Mesenchymal stem cell (in vitro differentiated cells and primary cell): ENCODE measurements around the gene OR7A5.
"Not testable (repeated sequence)": the region's sequence is repeated elsewhere in the genome, so short reads cannot be mapped to it uniquely, and the experiment has no call there.

Experiments
- DNase-seq: peaks from one replicate; pipeline ENCODE4 v3.0.0-alpha.2; 2013
- H2AFZ ChIP-seq: one replicate; pipeline ENCODE4 v1.6.1; 2013; ENCODE audit warnings: low read depth, mild to moderate bottlenecking, control low read depth, inconsistent platforms, low read length, moderate library complexity
- H2AK5ac ChIP-seq: 2 replicates; pipeline ENCODE4 v1.6.1; 2013; ENCODE audit warnings: low read length, moderate library complexity, mild to moderate bottlenecking, inconsistent platforms; ENCODE audit not compliant: severe bottlenecking
- H2BK120ac ChIP-seq: one replicate; pipeline ENCODE4 v1.6.1; 2013; ENCODE audit warnings: low read depth, mild to moderate bottlenecking, inconsistent platforms, low read length, moderate library complexity
- H2BK12ac ChIP-seq, 2 experiments: one replicate each; pipeline ENCODE4 v1.6.1; 2013; ENCODE audit warnings: inconsistent platforms in 2 of 2, low read length in 2 of 2, mild to moderate bottlenecking in 2 of 2, moderate library complexity in 2 of 2, control low read depth in 1 of 2
- H2BK15ac ChIP-seq: one replicate; pipeline ENCODE4 v1.6.1; 2013; ENCODE audit warnings: mild to moderate bottlenecking, low read depth, inconsistent platforms; ENCODE audit not compliant: poor library complexity, severe bottlenecking
- H2BK5ac ChIP-seq: 2 replicates; pipeline ENCODE4 v1.6.1; 2013; ENCODE audit warnings: low read depth, mild to moderate bottlenecking, low read length, control low read depth, inconsistent platforms; ENCODE audit not compliant: poor library complexity, severe bottlenecking
- H3K14ac ChIP-seq, 2 experiments: one replicate each; pipeline ENCODE4 v1.6.1; 2013; ENCODE audit warnings: inconsistent platforms in 2 of 2, low read length in 2 of 2, control low read depth in 1 of 2, mild to moderate bottlenecking in 1 of 2, moderate library complexity in 1 of 2
- H3K18ac ChIP-seq, 2 experiments: one replicate each; pipeline ENCODE4 v1.6.1; 2013; ENCODE audit warnings: inconsistent platforms in 2 of 2, low read length in 2 of 2, control low read depth in 1 of 2, low read depth in 1 of 2, mild to moderate bottlenecking in 1 of 2
- H3K23ac ChIP-seq, 2 experiments: one replicate each; pipeline ENCODE4 v1.6.1; 2013; ENCODE audit warnings: inconsistent platforms in 2 of 2, low read length in 2 of 2, mild to moderate bottlenecking in 2 of 2, moderate library complexity in 2 of 2, control low read depth in 1 of 2
- H3K27ac ChIP-seq: 2 replicates; pipeline ENCODE4 v1.5.1; 2013; ENCODE audit warnings: mild to moderate bottlenecking, moderate library complexity, low read length, control low read depth, inconsistent platforms; ENCODE audit not compliant: poor library complexity, severe bottlenecking
- H3K27me3 ChIP-seq, 2 experiments: 2 replicates each; pipeline versions ENCODE4 v1.6.1 to v1.7.0; 2013; ENCODE audit warnings: low read length in 2 of 2, mild to moderate bottlenecking in 2 of 2, moderate library complexity in 2 of 2, control low read depth in 1 of 2, inconsistent platforms in 1 of 2; ENCODE audit not compliant: control insufficient read depth in 1 of 2, insufficient read depth in 1 of 2
- H3K36me3 ChIP-seq, 2 experiments: 2 replicates each; pipeline versions ENCODE4 v1.6.1 to v1.7.0; 2013; ENCODE audit warnings: low read length in 2 of 2, control low read depth in 1 of 2, inconsistent platforms in 1 of 2, low read depth in 1 of 2, mild to moderate bottlenecking in 1 of 2; ENCODE audit not compliant: insufficient read depth in 2 of 2, control insufficient read depth in 1 of 2
- H3K4ac ChIP-seq, 2 experiments: one replicate each; pipeline ENCODE4 v1.6.1; 2013; ENCODE audit warnings: inconsistent platforms in 2 of 2, low read length in 2 of 2, mild to moderate bottlenecking in 2 of 2, moderate library complexity in 2 of 2, control low read depth in 1 of 2, low read depth in 1 of 2
- H3K4me1 ChIP-seq: 2 replicates; pipeline ENCODE4 v1.6.1; 2013; ENCODE audit warnings: low read depth, low read length, control low read depth; ENCODE audit not compliant: control insufficient read depth, insufficient read depth
- H3K4me2 ChIP-seq: 2 replicates; pipeline ENCODE4 v1.6.1; 2013; ENCODE audit warnings: low read length, mild to moderate bottlenecking, inconsistent platforms; ENCODE audit not compliant: poor library complexity, severe bottlenecking
- H3K4me3 ChIP-seq, 2 experiments: 2 replicates each; pipeline versions ENCODE4 v1.5.1 to v1.7.0; 2013; ENCODE audit warnings: low read length in 2 of 2, mild to moderate bottlenecking in 2 of 2, control low read depth in 1 of 2, low read depth in 1 of 2; ENCODE audit not compliant: insufficient read depth in 1 of 2
- H3K79me1 ChIP-seq: replicated peaks from 2 replicates; pipeline ENCODE4 v1.6.1; 2013; ENCODE audit warnings: mild to moderate bottlenecking, control low read depth, low read length, inconsistent platforms; ENCODE audit not compliant: poor library complexity, severe bottlenecking
- H3K9ac ChIP-seq: 2 replicates; pipeline ENCODE4 v1.7.0; 2013; ENCODE audit warnings: mild to moderate bottlenecking, low read length, moderate library complexity
- H3K9me3 ChIP-seq: 2 replicates; pipeline ENCODE4 v1.7.0; 2013; ENCODE audit warnings: mild to moderate bottlenecking, low read length; ENCODE audit not compliant: control insufficient read depth
- H4K8ac ChIP-seq: one replicate; pipeline ENCODE4 v1.6.1; 2013; ENCODE audit warnings: inconsistent platforms, mild to moderate bottlenecking, low read length, moderate library complexity
- H4K91ac ChIP-seq: one replicate; pipeline ENCODE4 v1.6.1; 2013; ENCODE audit warnings: mild to moderate bottlenecking, low read length, inconsistent platforms
- WGBS: methylation state at CpG from one replicate; pipeline ENCODE4 v1.1.7; 2013; ENCODE audit warnings: mixed read lengths; 5-methylcytosine and 5-hydroxymethylcytosine counted together

Gene OR7A5

GRCh38 chr19:14782626-14783409 is 52.2 kb downstream of the OR7A5 start:
- no peak for DNase-seq
- Histone ChIP-seq H3K4me1 (no peaks in the 10 kb centered on the region), H2BK15ac (no peak overlapping the region), H2BK12ac (no peak overlapping the region), H3K27me3 (peaks cover 0 to 3% of the 10 kb centered on the region in 2 experiments), H2AK5ac (no peak overlapping the region), H2AFZ (no peak overlapping the region), H3K9ac (no peak overlapping the region), H3K79me1 (no peaks in the 10 kb centered on the region), H3K9me3 (no peaks in the 10 kb centered on the region), H4K8ac (no peak overlapping the region), H3K18ac (no peak overlapping the region), H3K14ac (no peak overlapping the region), H3K4ac (no peak overlapping the region), H2BK120ac (no peak overlapping the region), H3K36me3 (no peaks in the 10 kb centered on the region), H3K27ac (no peak overlapping the region), H2BK5ac (no peak overlapping the region), H3K4me2 (no peak overlapping the region), H3K4me3 (no peak overlapping the region), H4K91ac (no peak overlapping the region), H3K23ac (no peak overlapping the region)
- 91% methylated on average over 15 of the region's 16 CpGs for WGBS

- not testable (repeated sequence) for H2AFZ ChIP-seq, H3K27ac ChIP-seq, H3K27me3 ChIP-seq, H3K79me1 ChIP-seq, H3K4me3 ChIP-seq, H2BK5ac ChIP-seq, H3K9ac ChIP-seq, H2BK15ac ChIP-seq, H3K4ac ChIP-seq, H3K4me2 ChIP-seq, H2BK120ac ChIP-seq, H4K8ac ChIP-seq, H4K91ac ChIP-seq, H3K23ac ChIP-seq, H3K36me3 ChIP-seq, H3K14ac ChIP-seq, H2BK12ac ChIP-seq, H3K4me1 ChIP-seq, DNase-seq, H2AK5ac ChIP-seq, H3K9me3 ChIP-seq, H3K18ac ChIP-seq
- WGBS: 91% methylated on average over 12 of the region's 17 CpGs
Measured at GRCh38 chr19:14781713-14782536, 53.1 kb downstream of the OR7A5 start.

- not testable (repeated sequence) for H3K18ac ChIP-seq, H3K27me3 ChIP-seq, H4K91ac ChIP-seq, H3K9me3 ChIP-seq, H2AK5ac ChIP-seq, H4K8ac ChIP-seq, H2BK120ac ChIP-seq, H3K4me3 ChIP-seq, H3K14ac ChIP-seq, H3K9ac ChIP-seq, H3K79me1 ChIP-seq, H3K36me3 ChIP-seq, H2BK5ac ChIP-seq, H3K23ac ChIP-seq, H3K27ac ChIP-seq, DNase-seq, H3K4me2 ChIP-seq, H2BK12ac ChIP-seq, H2AFZ ChIP-seq, H2BK15ac ChIP-seq, H3K4me1 ChIP-seq, H3K4ac ChIP-seq
- 77% methylated on average over 9 of the region's 14 CpGs for WGBS
Measured at GRCh38 chr19:14780622-14781225, 54.3 kb downstream of the OR7A5 start.

- Histone ChIP-seq H2AFZ (no peak overlapping the region), H4K91ac (no peak overlapping the region), H3K36me3 (no peaks in the 10 kb centered on the region), H2BK12ac (no peak overlapping the region), H3K27me3 (peaks cover 0 to 8% of the 10 kb centered on the region in 2 experiments), H2BK15ac (no peak overlapping the region), H2AK5ac (no peak overlapping the region), H3K4ac (no peak overlapping the region), H2BK120ac (no peak overlapping the region), H3K9ac (no peak overlapping the region), H3K4me3 (no peak overlapping the region), H4K8ac (no peak overlapping the region), H2BK5ac (no peak overlapping the region), H3K18ac (no peak overlapping the region), H3K14ac (no peak overlapping the region), H3K4me1 (no peaks in the 10 kb centered on the region), H3K23ac (no peak overlapping the region), H3K4me2 (no peak overlapping the region), H3K79me1 (no peaks in the 10 kb centered on the region), H3K9me3 (no peaks in the 10 kb centered on the region), H3K27ac (no peak overlapping the region)
- 79% methylated on average over 1 of the region's 5 CpGs for WGBS
- no peak for DNase-seq
Measured at GRCh38 chr19:14779151-14779550, 55.8 kb downstream of the OR7A5 start.
